ENCODE data around the gene C19orf73. TPM values are rescaled to one million over a fixed set of nuclear protein-coding genes. Genes with fewer than 3 reads are reported as not detected.

C19orf73 gene
- 3.6 TPM in 1 of 2 replicates, not detected in the other for polyA plus RNA-seq (2014; cell fraction: cytosol; rRNA removed)
- polyA plus RNA-seq (2014; cell fraction: nucleus; rRNA removed), result 4.2 and 6.2 TPM in 2 replicates

- DNase-seq (ENCODE audit: low spot score), result peak; percentile 84
Measured at GRCh38 chr19:49118565-49119410, at the start of gene C19orf73. TSS of gene C19orf73 (minus strand) at chr19:49119143. CDS start at chr19:49119022, 121 bp downstream.

- DNase-seq (ENCODE audit: low spot score), result no peak
Measured at GRCh38 chr19:49168421-49168820, 49.5 kb upstream of the C19orf73 start.

- DNase-seq (ENCODE audit: low spot score), result no peak
Measured at GRCh38 chr19:49167857-49168409, 49.0 kb upstream of the C19orf73 start.

- DNase-seq (ENCODE audit: low spot score), result no peak
Measured at GRCh38 chr19:49165865-49166301, 46.9 kb upstream of the C19orf73 start.

- no peak for DNase-seq (ENCODE audit: low spot score)
Measured at GRCh38 chr19:49165111-49165750, 46.3 kb upstream of the C19orf73 start.

- DNase-seq (ENCODE audit: low spot score), result no peak
Measured at GRCh38 chr19:49161987-49162386, 43.0 kb upstream of the C19orf73 start.

GRCh38 chr19:49160450-49161189 is 41.7 kb upstream of the C19orf73 start:
- no peak for DNase-seq (ENCODE audit: low spot score)

GRCh38 chr19:49157445-49158224 is 38.7 kb upstream of the C19orf73 start, which contains the start of gene TRPM4:
TSS of gene TRPM4 (plus strand) at chr19:49157792. CDS start at chr19:49157867, 75 bp downstream.
- DNase-seq (ENCODE audit: low spot score), result peak; percentile 63

- DNase-seq (ENCODE audit: low spot score), result no peak
Measured at GRCh38 chr19:49155820-49156346, 36.9 kb upstream of the C19orf73 start.

GRCh38 chr19:49155005-49155819 is 36.3 kb upstream of the C19orf73 start, which contains the start of gene HRC:
TSS of gene HRC (minus strand) at chr19:49155396. CDS start at chr19:49155237, 159 bp downstream.
- no peak for DNase-seq (ENCODE audit: low spot score)

GRCh38 chr19:49154279-49154678 is 35.3 kb upstream of the C19orf73 start:
- DNase-seq (ENCODE audit: low spot score), result no peak

GRCh38 chr19:49153167-49153809 is 34.3 kb upstream of the C19orf73 start:
- no peak for DNase-seq (ENCODE audit: low spot score)

- DNase-seq (ENCODE audit: low spot score), result no peak
Measured at GRCh38 chr19:49152119-49152550, 33.2 kb upstream of the C19orf73 start.

GRCh38 chr19:49151267-49152118 is 32.5 kb upstream of the C19orf73 start:
- DNase-seq (ENCODE audit: low spot score), result no peak

- no peak for DNase-seq (ENCODE audit: low spot score)
Measured at GRCh38 chr19:49150944-49151243, 32.0 kb upstream of the C19orf73 start.

GRCh38 chr19:49150106-49150943 is 31.4 kb upstream of the C19orf73 start:
- peak; percentile 84 for DNase-seq (ENCODE audit: low spot score)

- peak; percentile 79 for DNase-seq (ENCODE audit: low spot score)
Measured at GRCh38 chr19:49149652-49150105, 30.7 kb upstream of the C19orf73 start.
